NCI-H1930 (cell line): ENCODE data around the gene CBFA2T2.
A peak's percentile ranks its signal among the peaks of the same experiment; 100 is the strongest.
"Not testable (repeated sequence)": the region's sequence is repeated elsewhere in the genome, so short reads cannot be mapped to it uniquely, and the experiment has no call there.

Experiments used
- DNase-seq, 2 experiments: peaks; one replicate each; lab custom pipeline; 2025; lab: John Stamatoyannopoulos, UW

CBFA2T2 gene

GRCh38 chr20:33490023-33490933 is at the start of gene CBFA2T2:
Gene CBFA2T2, plus strand, starts transcription at chr20:33490096. Its CDS starts 172 bp downstream, at chr20:33490268.
- DNase-seq = no peak

GRCh38 chr20:33440562-33440961 is 49.3 kb upstream of the CBFA2T2 start:
- DNase-seq = not testable (repeated sequence)

- no peak for DNase-seq
Measured at GRCh38 chr20:33441142-33441955, 48.5 kb upstream of the CBFA2T2 start.

- DNase-seq = no peak
Measured at GRCh38 chr20:33442136-33443005, 47.5 kb upstream of the CBFA2T2 start.

- peak in 1 of 2 experiments; percentile 33 for DNase-seq
Measured at GRCh38 chr20:33443006-33443511, 46.8 kb upstream of the CBFA2T2 start.

- peak; percentile 87 to 89 for DNase-seq
Measured at GRCh38 chr20:33443512-33444239, 46.2 kb upstream of the CBFA2T2 start, which contains the start of gene SNTA1. Gene SNTA1, minus strand, starts transcription at chr20:33443763. Its CDS starts 143 bp downstream, at chr20:33443620.

- no peak for DNase-seq
Measured at GRCh38 chr20:33444797-33445560, 44.9 kb upstream of the CBFA2T2 start.

- no peak for DNase-seq
Measured at GRCh38 chr20:33445881-33446625, 43.8 kb upstream of the CBFA2T2 start.

- no peak for DNase-seq
Measured at GRCh38 chr20:33450867-33451266, 39.0 kb upstream of the CBFA2T2 start.

- peak; percentile 52 to 77 for DNase-seq
Measured at GRCh38 chr20:33456916-33457642, 32.8 kb upstream of the CBFA2T2 start.

- DNase-seq = no peak
Measured at GRCh38 chr20:33459599-33459998, 30.3 kb upstream of the CBFA2T2 start.

- no peak for DNase-seq
Measured at GRCh38 chr20:33460711-33461110, 29.2 kb upstream of the CBFA2T2 start.

- DNase-seq = no peak
Measured at GRCh38 chr20:33463332-33464101, 26.4 kb upstream of the CBFA2T2 start.

GRCh38 chr20:33464759-33465158 is 25.1 kb upstream of the CBFA2T2 start:
- not testable (repeated sequence) for DNase-seq

GRCh38 chr20:33465481-33466302 is 24.2 kb upstream of the CBFA2T2 start:
- DNase-seq = no peak

- DNase-seq = no peak
Measured at GRCh38 chr20:33466303-33466646, 23.6 kb upstream of the CBFA2T2 start.

- DNase-seq = no peak
Measured at GRCh38 chr20:33470457-33470856, 19.4 kb upstream of the CBFA2T2 start.
